SK-N-SH treated with all-trans-retinoic acid at 6 μM for 48 hours (cell line): Measurements from ENCODE around the gene ADAM30.

Source experiments
- ATAC-seq: fragments of 200-7000 bp; cut with Tn5 transposase; 3 replicates; pipeline ENCODE4 v1.9.1; 2020; ENCODE audit warnings: mild to moderate bottlenecking, moderate library complexity
- ARNTL ChIP-seq: fragments of 450-650 bp; formaldehyde crosslinking; IDR thresholded peaks from 2 replicates; pipeline ENCODE4 v1.5.0; 2020; ENCODE audit warnings: low read depth, mild to moderate bottlenecking, moderate library complexity, borderline replicate concordance
- BACH2 ChIP-seq: fragments of 250-450 bp; sonication (Bioruptor Pico); IDR thresholded peaks from 2 replicates; pipeline ENCODE4 v1.9.0; 2021; ENCODE audit warnings: mild to moderate bottlenecking, borderline replicate concordance
- CREB5 ChIP-seq: fragments of 250-450 bp; sonication (Bioruptor Pico); IDR thresholded peaks from 2 replicates; pipeline ENCODE4 v1.5.1; 2020; ENCODE audit warnings: low read depth, mild to moderate bottlenecking, moderate library complexity
- CSDC2 ChIP-seq: fragments of 250-450 bp; sonication (Bioruptor Pico); IDR thresholded peaks from 2 replicates; pipeline ENCODE4 v1.5.0; 2020; ENCODE audit warnings: mild to moderate bottlenecking, moderate library complexity
- ESRRG ChIP-seq: fragments of 250-450 bp; sonication (Bioruptor Pico); IDR thresholded peaks from 2 replicates; pipeline ENCODE4 v1.6.1; 2021; ENCODE audit warnings: mild to moderate bottlenecking
- GLIS3 ChIP-seq: fragments of 250-450 bp; sonication (Bioruptor Pico); IDR thresholded peaks from 2 replicates; pipeline ENCODE4 v1.5.0; 2020; ENCODE audit warnings: mild to moderate bottlenecking, moderate library complexity
- ISL1 ChIP-seq: fragments of 250-450 bp; sonication (Bioruptor Pico); IDR thresholded peaks from 2 replicates; pipeline ENCODE4 v2.1.2; 2022; ENCODE audit warnings: mild to moderate bottlenecking, moderate library complexity
- OSR1 ChIP-seq: fragments of 250-450 bp; sonication (Bioruptor Pico); IDR thresholded peaks from 2 replicates; pipeline ENCODE4 v1.8.0; 2022; ENCODE audit warnings: moderate library complexity, mild to moderate bottlenecking, inconsistent platforms
- PATZ1 ChIP-seq: fragments of 250-450 bp; sonication (Bioruptor Pico); IDR thresholded peaks from 2 replicates; pipeline ENCODE4 v1.8.0; 2020; ENCODE audit warnings: mild to moderate bottlenecking, moderate library complexity, borderline replicate concordance
- POU6F1 ChIP-seq: fragments of 250-450 bp; sonication (Bioruptor Pico); IDR thresholded peaks from 2 replicates; pipeline ENCODE4 v1.8.0; 2021; ENCODE audit warnings: low read depth, mild to moderate bottlenecking, moderate library complexity, borderline replicate concordance
- RARB ChIP-seq: fragments of 250-450 bp; sonication (Bioruptor Pico); IDR thresholded peaks from 2 replicates; pipeline ENCODE4 v1.8.0; 2021; ENCODE audit warnings: mild to moderate bottlenecking, moderate library complexity
- SNAI2 ChIP-seq: fragments of 250-450 bp; sonication (Bioruptor Pico); IDR thresholded peaks from 2 replicates; pipeline ENCODE4 v1.5.0; 2020; ENCODE audit warnings: mild to moderate bottlenecking, moderate library complexity
- TCF4 ChIP-seq: fragments of 250-450 bp; sonication (Bioruptor Pico); IDR thresholded peaks from 2 replicates; pipeline ENCODE4 v1.8.0; 2021; ENCODE audit warnings: mild to moderate bottlenecking, moderate library complexity, borderline replicate concordance
- TOX ChIP-seq: fragments of 250-450 bp; sonication (Bioruptor Pico); IDR thresholded peaks from 2 replicates; pipeline ENCODE4 v1.8.0; 2021; ENCODE audit warnings: mild to moderate bottlenecking, moderate library complexity, borderline replicate concordance
- ZC3H10 ChIP-seq: fragments of 250-450 bp; sonication (Bioruptor Pico); IDR thresholded peaks from 2 replicates; pipeline ENCODE4 v1.5.1; 2021; ENCODE audit warnings: mild to moderate bottlenecking, moderate library complexity
- ZFP3 ChIP-seq: fragments of 250-450 bp; sonication (Bioruptor Pico); IDR thresholded peaks from 2 replicates; pipeline ENCODE4 v1.5.0; 2020; ENCODE audit warnings: mild to moderate bottlenecking, moderate library complexity
- ZFP30 ChIP-seq: fragments of 450-650 bp; formaldehyde crosslinking; IDR thresholded peaks from 2 replicates; pipeline ENCODE4 v1.5.0; 2022; ENCODE audit warnings: mild to moderate bottlenecking, moderate library complexity
- ZNF565 ChIP-seq: fragments of 450-650 bp; formaldehyde crosslinking; conservative IDR thresholded peaks from 2 replicates; pipeline ENCODE4 v1.5.0; 2020; ENCODE audit warnings: low read depth, mild to moderate bottlenecking, moderate library complexity
- ZNF70 ChIP-seq: fragments of 450-650 bp; formaldehyde crosslinking; IDR thresholded peaks from 2 replicates; pipeline ENCODE4 v1.5.0; 2020; ENCODE audit warnings: mild to moderate bottlenecking, moderate library complexity
- ZNF8 ChIP-seq: fragments of 450-650 bp; formaldehyde crosslinking; IDR thresholded peaks from 2 replicates; pipeline ENCODE4 v1.5.0; 2020; ENCODE audit warnings: mild to moderate bottlenecking, moderate library complexity
- TF ChIP-seq, protein P1 (sequence below): fragments of 250-450 bp; sonication (Bioruptor Pico); IDR thresholded peaks from 2 replicates; pipeline ENCODE4 v1.5.1; 2021; ENCODE audit warnings: mild to moderate bottlenecking, moderate library complexity
- TF ChIP-seq, protein P2 (sequence below): fragments of 250-450 bp; sonication (Bioruptor Pico); IDR thresholded peaks from 2 replicates; pipeline ENCODE4 v1.5.0; 2020; ENCODE audit warnings: mild to moderate bottlenecking, moderate library complexity

ADAM30 gene

DNA sequence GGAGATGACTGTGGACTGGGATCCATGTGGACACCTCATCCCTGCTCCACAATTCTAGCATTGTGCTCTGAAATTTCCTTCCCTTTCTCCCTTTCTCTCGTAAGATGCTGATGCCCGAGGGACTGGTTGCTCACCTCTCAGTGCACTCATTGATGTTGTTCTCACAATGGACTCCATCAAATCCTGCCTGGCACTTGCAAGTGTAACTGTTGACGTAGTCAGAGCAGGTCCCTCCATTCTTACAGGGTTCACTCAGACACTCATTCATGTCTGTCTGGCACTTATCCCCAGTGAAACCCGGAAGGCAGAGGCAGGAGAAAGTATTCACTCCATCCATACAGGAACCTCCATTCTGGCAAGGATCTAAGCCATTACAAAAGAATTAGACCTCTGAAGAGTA lies 45.1 kb upstream of the ADAM30 start (continued):
- no peak for TF ChIP-seq GLIS3 (CRISPR knock-in tag)

DNA sequence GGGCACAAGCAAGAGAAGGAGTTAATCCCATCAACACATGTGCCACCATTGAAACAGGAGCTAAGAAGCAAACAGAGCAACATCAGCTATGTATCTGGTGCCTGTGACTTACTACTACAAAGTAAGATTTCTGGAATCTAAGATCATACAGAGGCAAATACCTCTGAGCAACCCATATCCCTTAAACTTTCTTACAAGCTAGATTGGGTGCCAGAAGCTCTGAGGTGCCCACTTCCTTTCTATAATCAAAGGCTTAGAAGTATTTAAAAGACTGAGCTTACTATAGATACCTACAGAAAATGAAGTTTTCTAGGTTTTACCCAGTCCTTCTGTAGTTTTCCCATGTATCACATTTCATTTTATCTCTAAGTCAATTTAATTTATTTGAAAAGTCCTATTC lies 44.4 kb upstream of the ADAM30 start:
- no peak for TF ChIP-seq ZFP3 (CRISPR knock-in tag)
- TF ChIP-seq ARNTL (CRISPR knock-in tag): no peak
- no peak for TF ChIP-seq CSDC2 (CRISPR knock-in tag)
- TF ChIP-seq ZNF565 (CRISPR knock-in tag): no peak
- no peak for ATAC-seq

- ATAC-seq: no peak
- no peak for TF ChIP-seq ISL1 (CRISPR knock-in tag)
- TF ChIP-seq, all 23 proteins: peak for 0
These were observed 40.9 kb upstream of the ADAM30 start for GRCh38 chr1:119937198-119937597.

- ATAC-seq: no peak
- TF ChIP-seq OSR1: no peak
- TF ChIP-seq TCF4 (CRISPR knock-in tag): no peak
- TF ChIP-seq ZNF8 (CRISPR knock-in tag): no peak
- TF ChIP-seq, protein P1, sequence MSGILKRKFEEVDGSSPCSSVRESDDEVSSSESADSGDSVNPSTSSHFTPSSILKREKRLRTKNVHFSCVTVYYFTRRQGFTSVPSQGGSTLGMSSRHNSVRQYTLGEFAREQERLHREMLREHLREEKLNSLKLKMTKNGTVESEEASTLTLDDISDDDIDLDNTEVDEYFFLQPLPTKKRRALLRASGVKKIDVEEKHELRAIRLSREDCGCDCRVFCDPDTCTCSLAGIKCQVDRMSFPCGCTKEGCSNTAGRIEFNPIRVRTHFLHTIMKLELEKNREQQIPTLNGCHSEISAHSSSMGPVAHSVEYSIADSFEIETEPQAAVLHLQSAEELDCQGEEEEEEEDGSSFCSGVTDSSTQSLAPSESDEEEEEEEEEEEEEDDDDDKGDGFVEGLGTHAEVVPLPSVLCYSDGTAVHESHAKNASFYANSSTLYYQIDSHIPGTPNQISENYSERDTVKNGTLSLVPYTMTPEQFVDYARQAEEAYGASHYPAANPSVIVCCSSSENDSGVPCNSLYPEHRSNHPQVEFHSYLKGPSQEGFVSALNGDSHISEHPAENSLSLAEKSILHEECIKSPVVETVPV (CRISPR knock-in tag): no peak
- TF ChIP-seq POU6F1 (CRISPR knock-in tag): no peak
- TF ChIP-seq TOX: no peak
- TF ChIP-seq, protein P2, sequence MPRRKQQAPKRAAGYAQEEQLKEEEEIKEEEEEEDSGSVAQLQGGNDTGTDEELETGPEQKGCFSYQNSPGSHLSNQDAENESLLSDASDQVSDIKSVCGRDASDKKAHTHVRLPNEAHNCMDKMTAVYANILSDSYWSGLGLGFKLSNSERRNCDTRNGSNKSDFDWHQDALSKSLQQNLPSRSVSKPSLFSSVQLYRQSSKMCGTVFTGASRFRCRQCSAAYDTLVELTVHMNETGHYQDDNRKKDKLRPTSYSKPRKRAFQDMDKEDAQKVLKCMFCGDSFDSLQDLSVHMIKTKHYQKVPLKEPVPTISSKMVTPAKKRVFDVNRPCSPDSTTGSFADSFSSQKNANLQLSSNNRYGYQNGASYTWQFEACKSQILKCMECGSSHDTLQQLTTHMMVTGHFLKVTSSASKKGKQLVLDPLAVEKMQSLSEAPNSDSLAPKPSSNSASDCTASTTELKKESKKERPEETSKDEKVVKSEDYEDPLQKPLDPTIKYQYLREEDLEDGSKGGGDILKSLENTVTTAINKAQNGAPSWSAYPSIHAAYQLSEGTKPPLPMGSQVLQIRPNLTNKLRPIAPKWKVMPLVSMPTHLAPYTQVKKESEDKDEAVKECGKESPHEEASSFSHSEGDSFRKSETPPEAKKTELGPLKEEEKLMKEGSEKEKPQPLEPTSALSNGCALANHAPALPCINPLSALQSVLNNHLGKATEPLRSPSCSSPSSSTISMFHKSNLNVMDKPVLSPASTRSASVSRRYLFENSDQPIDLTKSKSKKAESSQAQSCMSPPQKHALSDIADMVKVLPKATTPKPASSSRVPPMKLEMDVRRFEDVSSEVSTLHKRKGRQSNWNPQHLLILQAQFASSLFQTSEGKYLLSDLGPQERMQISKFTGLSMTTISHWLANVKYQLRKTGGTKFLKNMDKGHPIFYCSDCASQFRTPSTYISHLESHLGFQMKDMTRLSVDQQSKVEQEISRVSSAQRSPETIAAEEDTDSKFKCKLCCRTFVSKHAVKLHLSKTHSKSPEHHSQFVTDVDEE: no peak
- no peak for TF ChIP-seq ZC3H10 (CRISPR knock-in tag)
- TF ChIP-seq SNAI2 (CRISPR knock-in tag): no peak
- TF ChIP-seq ZNF70 (CRISPR knock-in tag): no peak
- no peak for TF ChIP-seq RARB (CRISPR knock-in tag)
- no peak for TF ChIP-seq ARNTL (CRISPR knock-in tag)
- no peak for TF ChIP-seq CREB5 (CRISPR knock-in tag)
- no peak for TF ChIP-seq CSDC2 (CRISPR knock-in tag)
- TF ChIP-seq ZFP30 (CRISPR knock-in tag): no peak
- no peak for TF ChIP-seq ISL1 (CRISPR knock-in tag)
- no peak for TF ChIP-seq GLIS3 (CRISPR knock-in tag)
- TF ChIP-seq PATZ1: no peak
- TF ChIP-seq ESRRG (CRISPR knock-in tag): no peak
- TF ChIP-seq BACH2 (CRISPR knock-in tag): no peak
- TF ChIP-seq, all 23 proteins: peak for 0
These were observed 39.6 kb upstream of the ADAM30 start for GRCh38 chr1:119935915-119936314.
